GM03348 (cell line): ENCODE data around the gene DNA2.
"Not testable (repeated sequence)": the region's sequence is repeated elsewhere in the genome, so short reads cannot be mapped to it uniquely, and the experiment has no call there.

Source experiments
- DNase-seq: peaks from one replicate; pipeline ENCODE4 v3.0.0; 2012; ENCODE audit warnings: low spot score

The DNA2 gene

DNA sequence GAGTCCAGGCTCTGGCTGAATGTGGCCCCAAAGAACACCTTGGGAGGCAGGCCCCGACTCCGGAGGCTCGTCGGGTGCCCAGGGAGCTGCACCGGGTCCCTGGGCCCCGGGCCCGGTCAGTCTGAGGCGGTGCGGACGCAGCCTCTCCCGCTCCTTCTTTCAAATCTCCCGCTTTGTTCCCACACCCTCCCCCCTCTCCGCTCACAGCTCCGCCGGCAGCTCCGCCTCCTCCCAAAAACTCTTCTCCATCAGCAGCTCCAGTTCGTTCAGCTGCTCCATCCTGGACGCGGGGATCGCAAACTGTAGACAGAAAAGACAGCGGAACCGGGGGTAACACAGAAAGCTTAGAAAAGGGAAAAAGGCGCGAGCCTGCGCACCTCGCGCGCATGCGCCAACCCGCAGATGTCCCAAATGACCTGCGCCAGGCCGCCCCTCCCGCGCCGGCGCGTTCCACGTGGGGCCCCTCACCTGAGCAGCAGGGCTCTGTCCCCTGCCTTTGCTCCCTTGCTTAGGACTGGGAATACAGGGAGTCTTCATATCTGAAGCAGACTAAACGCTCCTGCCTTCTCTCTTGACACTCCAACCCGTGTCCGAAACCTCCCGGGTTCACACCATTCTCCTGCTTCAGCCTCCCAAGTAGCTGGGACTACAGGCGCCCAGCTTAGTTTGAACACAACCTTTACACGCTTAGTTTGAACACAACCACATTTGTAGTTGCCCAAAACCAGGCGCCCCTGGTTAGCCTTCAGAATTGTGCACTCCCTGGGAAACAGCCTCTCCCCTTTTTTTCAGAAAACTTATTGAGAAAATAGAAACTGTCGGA, at the start of gene DNA2:
DNA2 (minus strand) TSS at position 388 of the 823 bp plus-strand sequence; CDS start at position 279, 109 bp downstream.
- DNase-seq: peak; percentile 95

GRCh38 chr10:68518609-68519008, 46.8 kb upstream of the DNA2 start:
- not testable (repeated sequence) for DNase-seq

- no peak for DNase-seq
These were observed 45.4 kb upstream of the DNA2 start for GRCh38 chr10:68517188-68517587.

GRCh38 chr10:68516766-68517165, 45.0 kb upstream of the DNA2 start:
- DNase-seq: peak; percentile 45

- not testable (repeated sequence) for DNase-seq
These were observed 44.4 kb upstream of the DNA2 start for GRCh38 chr10:68516216-68516615.

DNA sequence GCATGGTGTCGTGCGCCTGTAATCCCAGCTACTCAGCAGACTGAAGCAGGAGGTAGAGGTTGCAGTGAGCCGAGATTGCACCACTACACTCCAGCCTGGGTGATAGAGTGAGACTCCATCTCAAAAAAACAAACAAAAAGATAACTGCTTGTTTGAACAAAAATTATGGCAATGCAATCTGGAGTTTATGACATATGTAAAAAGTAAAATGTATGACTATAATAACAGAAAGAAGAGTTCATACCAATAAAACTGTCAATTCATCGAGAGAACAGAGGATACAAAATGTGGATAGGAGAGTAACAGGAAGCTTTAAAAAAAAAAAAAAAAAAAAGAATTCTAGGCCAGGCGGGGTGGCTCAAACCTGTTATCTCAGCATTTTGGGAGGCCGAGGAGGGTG, 36.3 kb upstream of the DNA2 start:
- no peak for DNase-seq

DNA sequence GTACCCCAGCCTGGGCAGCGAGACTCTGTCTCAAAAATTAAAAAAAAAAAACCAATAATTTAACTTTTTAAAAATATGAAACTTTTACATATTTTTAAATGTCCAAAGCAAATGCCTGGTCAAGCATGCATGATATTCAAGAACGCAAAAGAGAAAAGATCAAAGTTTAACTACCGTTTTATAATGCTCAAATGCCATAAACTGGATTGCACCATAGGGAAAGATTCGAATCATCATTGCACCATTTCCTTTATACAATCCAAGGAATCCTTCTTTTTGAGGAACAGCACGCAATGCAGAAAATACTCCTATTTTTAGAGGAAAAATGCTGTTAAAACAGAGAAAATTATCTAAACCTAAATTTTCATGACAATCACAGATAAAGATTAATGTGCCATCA, 34.6 kb upstream of the DNA2 start:
- no peak for DNase-seq

DNA sequence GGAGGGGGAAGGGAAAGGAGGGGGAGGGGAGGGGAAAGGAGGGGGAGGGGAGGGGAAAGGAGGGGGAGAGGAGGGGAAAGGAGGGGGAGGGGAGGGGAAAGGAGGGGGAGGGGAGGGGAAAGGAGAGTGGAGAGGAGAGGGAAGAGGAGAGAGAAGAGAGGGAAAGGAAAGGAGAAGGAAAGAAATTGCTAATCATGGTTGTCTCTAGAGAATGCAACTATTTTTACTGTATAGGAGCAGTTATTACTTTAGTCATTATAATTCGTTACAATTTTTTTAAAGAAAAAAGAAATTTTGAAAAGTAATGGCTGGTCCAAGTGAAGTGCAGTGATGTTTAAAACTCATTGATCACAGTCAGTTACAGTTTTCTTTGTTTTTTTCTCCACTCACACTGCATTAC, 31.1 kb upstream of the DNA2 start:
- DNase-seq: no peak

DNA sequence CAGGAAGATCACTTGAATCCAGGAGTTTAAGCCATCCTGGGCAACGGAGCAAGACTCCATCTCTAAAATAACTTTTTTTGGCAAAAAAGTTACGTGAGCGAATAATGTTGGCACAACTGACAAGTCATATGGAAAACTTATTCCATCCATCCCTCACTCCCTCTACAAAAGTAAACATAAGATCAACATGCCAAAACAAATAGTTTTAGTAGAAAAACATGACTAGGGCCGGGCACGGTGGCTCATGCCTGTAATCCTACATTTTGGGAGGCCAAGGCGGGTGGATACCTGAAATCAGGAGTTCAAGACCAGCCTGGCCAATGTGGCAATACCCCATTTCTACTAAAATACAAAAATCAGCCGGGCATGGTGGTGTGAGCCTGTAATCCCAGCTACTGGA, 29.9 kb upstream of the DNA2 start:
- DNase-seq: no peak

GRCh38 chr10:68499544-68499943, 27.8 kb upstream of the DNA2 start:
- no peak for DNase-seq

DNA sequence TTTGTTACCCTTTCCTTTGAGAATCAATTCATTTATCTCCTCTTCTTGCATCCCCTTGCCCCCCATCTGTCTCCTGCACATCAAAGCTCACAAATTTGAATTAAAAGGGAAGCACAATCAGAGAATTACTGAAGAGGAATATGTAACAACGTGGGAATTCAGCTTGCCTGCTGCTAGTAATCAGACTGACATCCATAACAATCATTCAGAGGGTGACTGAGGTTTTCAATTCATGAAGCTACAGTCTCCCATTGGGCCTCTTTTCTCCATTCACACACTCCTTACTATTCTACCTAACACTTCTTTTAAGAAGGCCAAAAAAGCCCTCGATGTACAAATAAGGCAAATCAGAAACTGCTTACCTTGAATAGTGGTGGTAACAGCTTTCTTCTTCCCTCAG, 24.3 kb upstream of the DNA2 start:
- DNase-seq: no peak

GRCh38 chr10:68492118-68492517, 20.3 kb upstream of the DNA2 start:
- DNase-seq: no peak

- no peak for DNase-seq
These were observed 18.1 kb upstream of the DNA2 start for GRCh38 chr10:68489919-68490318.

DNA sequence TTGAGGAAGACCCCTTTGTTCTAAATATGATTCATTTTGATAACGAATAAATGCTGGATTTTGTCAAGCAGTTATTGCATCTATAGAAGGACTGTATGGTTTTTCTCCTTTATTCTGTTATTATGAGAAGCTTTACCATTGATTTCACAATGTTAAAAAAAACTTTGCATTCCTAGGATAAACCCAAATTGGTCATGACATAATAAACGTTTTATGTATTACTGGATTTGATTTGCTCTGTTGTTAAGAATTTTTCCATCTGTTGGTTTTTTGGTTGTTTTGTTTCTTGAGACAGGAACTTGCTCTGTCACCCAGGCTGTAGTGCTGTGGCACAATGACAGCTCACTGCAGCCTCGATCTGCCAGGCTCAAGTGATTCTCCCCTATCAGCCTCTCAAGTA, 2.2 kb upstream of the DNA2 start:
- DNase-seq: no peak

DNA sequence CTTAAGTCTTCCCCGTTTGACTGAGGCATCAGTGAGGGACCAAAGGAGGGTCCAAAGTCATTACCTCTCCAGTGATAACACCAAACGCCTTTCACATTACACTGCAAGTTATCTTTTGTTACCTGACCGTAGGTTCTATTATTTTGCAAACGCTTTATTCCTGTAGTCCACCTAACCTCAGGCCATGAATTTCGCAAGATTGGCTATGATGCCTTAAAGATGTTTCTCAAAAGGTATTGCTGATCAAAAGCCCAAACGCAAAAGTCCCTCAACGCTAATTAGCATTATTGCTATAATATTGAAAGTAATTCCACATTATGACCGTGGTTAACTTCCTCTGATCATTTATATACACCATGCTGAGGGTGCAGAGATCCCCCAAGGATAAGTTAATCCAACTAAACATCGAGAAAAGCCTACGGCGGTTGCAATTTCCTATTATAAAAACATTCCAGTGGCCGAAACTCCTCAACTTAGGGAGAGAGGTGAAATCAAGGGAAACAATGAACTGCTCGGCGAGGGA, 649 bp downstream of the DNA2 start:
- no peak for DNase-seq

- DNase-seq: no peak
These were observed 1.5 kb downstream of the DNA2 start for GRCh38 chr10:68470300-68470699.

GRCh38 chr10:68469838-68470237, 1.9 kb downstream of the DNA2 start:
- DNase-seq: no peak

GRCh38 chr10:68464729-68465128, 7.0 kb downstream of the DNA2 start:
- not testable (repeated sequence) for DNase-seq

GRCh38 chr10:68463365-68464093, 8.2 kb downstream of the DNA2 start:
- DNase-seq: no peak

DNA sequence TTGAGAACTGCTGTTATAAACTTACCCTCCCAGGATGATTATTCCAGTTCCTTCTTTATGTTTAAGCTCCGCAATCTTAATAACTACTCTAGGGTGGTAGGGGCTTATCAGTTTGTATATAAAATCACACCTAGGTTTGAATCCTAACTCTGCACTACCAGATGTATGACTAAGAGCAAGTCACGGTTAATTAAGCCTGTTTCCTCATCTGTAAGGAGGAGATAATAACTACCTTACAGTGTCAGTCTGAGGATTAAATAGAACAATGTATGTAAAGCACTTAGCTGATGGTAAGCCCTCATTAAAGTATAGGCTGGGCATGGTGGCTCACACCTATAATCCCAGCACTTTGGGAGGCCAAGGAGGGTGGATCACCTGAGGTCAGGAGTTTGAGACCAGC, 9.2 kb downstream of the DNA2 start:
- no peak for DNase-seq

GRCh38 chr10:68461032-68461431, 10.7 kb downstream of the DNA2 start:
- no peak for DNase-seq

DNA sequence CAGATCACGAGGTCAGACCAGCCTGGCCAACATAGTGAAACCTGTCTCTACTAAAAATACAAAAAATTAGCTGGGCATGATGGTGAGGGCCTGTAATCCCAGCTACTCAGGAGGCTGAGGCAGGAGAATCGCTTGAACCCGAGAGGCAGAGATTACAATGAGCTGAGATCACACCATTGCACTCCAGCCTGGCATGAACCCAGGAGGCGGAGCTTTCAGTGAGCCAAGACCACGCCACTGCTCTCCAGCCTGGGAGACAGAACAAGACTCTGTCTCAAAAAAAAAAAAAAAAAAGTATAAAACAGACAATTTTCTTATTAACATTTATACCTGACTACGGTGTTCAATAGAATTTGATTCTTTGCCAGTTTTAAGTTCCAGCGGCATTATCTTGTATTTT, 22.1 kb downstream of the DNA2 start:
- DNase-seq: not testable (repeated sequence)

GRCh38 chr10:68446179-68446578, 25.6 kb downstream of the DNA2 start:
- DNase-seq: no peak
